ENCODE measurements around the gene MT1M.
"Not testable (repeated sequence)": the region's sequence is repeated elsewhere in the genome, so short reads cannot be mapped to it uniquely, and the experiment has no call there.

The MT1M gene

GRCh38 chr16:56652600-56652999, 20.1 kb downstream of the MT1M start:
- no peak for DNase-seq

GRCh38 chr16:56653218-56653617, 20.8 kb downstream of the MT1M start:
- no peak for DNase-seq

- peak; percentile 59 for DNase-seq
Measured at GRCh38 chr16:56657555-56658326, 25.3 kb downstream of the MT1M start, which contains the start of gene MT1F. Gene MT1F, plus strand, starts transcription at chr16:56657959. Its CDS starts 100 bp downstream, at chr16:56658059.

GRCh38 chr16:56658327-56658875, 25.9 kb downstream of the MT1M start:
- no peak for DNase-seq

- no peak for DNase-seq
Measured at GRCh38 chr16:56662357-56663354, 30.2 kb downstream of the MT1M start.

GRCh38 chr16:56664506-56664905, 32.0 kb downstream of the MT1M start:
- DNase-seq = no peak

GRCh38 chr16:56665286-56666261, 33.1 kb downstream of the MT1M start:
- DNase-seq = not testable (repeated sequence)

- DNase-seq = no peak
Measured at GRCh38 chr16:56667581-56668571, 35.4 kb downstream of the MT1M start, which contains the start of gene MT1G. Gene MT1G, minus strand, starts transcription at chr16:56668065. Its CDS starts 72 bp downstream, at chr16:56667993.

GRCh38 chr16:56669005-56669839, 36.8 kb downstream of the MT1M start, which contains the start of gene MT1H:
Gene MT1H, plus strand, starts transcription at chr16:56669814. Its CDS starts 71 bp downstream, at chr16:56669885.
- DNase-seq = no peak

- DNase-seq = no peak
Measured at GRCh38 chr16:56669840-56670619, 37.6 kb downstream of the MT1M start.

GRCh38 chr16:56670620-56670934, 38.1 kb downstream of the MT1M start:
- DNase-seq = no peak

GRCh38 chr16:56671691-56672090, 39.2 kb downstream of the MT1M start:
- DNase-seq = not testable (repeated sequence)

GRCh38 chr16:56672171-56672570, 39.7 kb downstream of the MT1M start:
- DNase-seq = not testable (repeated sequence)

- DNase-seq = no peak
Measured at GRCh38 chr16:56672761-56673536, 40.5 kb downstream of the MT1M start.

GRCh38 chr16:56673921-56674320, 41.5 kb downstream of the MT1M start:
- DNase-seq = no peak

GRCh38 chr16:56674570-56674969, 42.1 kb downstream of the MT1M start:
- DNase-seq = not testable (repeated sequence)

GRCh38 chr16:56675685-56676210, 43.3 kb downstream of the MT1M start:
- DNase-seq = peak; percentile 13

GRCh38 chr16:56677474-56677873, 45.0 kb downstream of the MT1M start:
- no peak for DNase-seq
